HepG2 (cell line): ENCODE results near the gene ARFGEF2. TPM values are rescaled to one million over a fixed set of nuclear protein-coding genes. Genes with fewer than 3 reads are reported as not detected.

ENCODE experiments used
- ARID2 ChIP-seq: sonication (generic); formaldehyde crosslinking; IDR thresholded peaks from 2 replicates; pipeline ENCODE4 v1.8.1; 2022; ENCODE audit warnings: mild to moderate bottlenecking, missing genetic modification reagents, borderline replicate concordance
- CHCHD3 ChIP-seq: sonication (generic); formaldehyde crosslinking; IDR thresholded peaks from 2 replicates; pipeline ENCODE4 v1.8.0; 2022; ENCODE audit warnings: mild to moderate bottlenecking, missing genetic modification reagents, moderate library complexity
- FLYWCH1 ChIP-seq: sonication (generic); formaldehyde crosslinking; IDR thresholded peaks from 2 replicates; pipeline ENCODE4 v1.8.1; 2023; ENCODE audit warnings: mild to moderate bottlenecking, missing genetic modification reagents
- FOXA3 ChIP-seq: IDR thresholded peaks from 2 replicates; pipeline ENCODE4 v1.6.1; 2016; ENCODE audit warnings: missing genetic modification reagents, missing compliant biosample characterization
- FOXM1 ChIP-seq: sonication (generic); formaldehyde crosslinking; IDR thresholded peaks from 2 replicates; pipeline ENCODE4 v1.5.0; 2020; ENCODE audit warnings: missing genetic modification reagents
- KDM5A ChIP-seq: fragments of 200-600 bp; sonication (generic); IDR thresholded peaks from 2 replicates; pipeline ENCODE4 v1.7.0; 2018; ENCODE audit warnings: antibody characterized with exemption, mild to moderate bottlenecking, low read length, borderline replicate concordance
- KLF15 ChIP-seq: sonication (generic); formaldehyde crosslinking; IDR thresholded peaks from 2 replicates; pipeline ENCODE4 v1.8.1; 2023; ENCODE audit warnings: borderline replicate concordance, mild to moderate bottlenecking, inconsistent platforms, missing genetic modification reagents, mixed read lengths
- MYNN ChIP-seq: sonication (generic); formaldehyde crosslinking; IDR thresholded peaks from 2 replicates; pipeline ENCODE4 v1.4.0; 2020; ENCODE audit warnings: mild to moderate bottlenecking, low read depth, missing genetic modification reagents
- NFATC3 ChIP-seq: sonication (generic); formaldehyde crosslinking; IDR thresholded peaks from 2 replicates; pipeline ENCODE4 v1.5.1; 2020; ENCODE audit warnings: mild to moderate bottlenecking, missing genetic modification reagents
- NFKB2 ChIP-seq: sonication (generic); formaldehyde crosslinking; IDR thresholded peaks from 2 replicates; pipeline ENCODE4 v1.4.0; 2020; ENCODE audit warnings: missing genetic modification reagents, borderline replicate concordance
- SATB2 ChIP-seq: sonication (generic); formaldehyde crosslinking; IDR thresholded peaks from 2 replicates; pipeline ENCODE4 v1.5.0; 2020; ENCODE audit warnings: missing genetic modification reagents
- SNRNP70 ChIP-seq: fragments of 200-400 bp; formaldehyde crosslinking; IDR thresholded peaks from 2 replicates; pipeline ENCODE4 v1.6.1; 2017; ENCODE audit warnings: mild to moderate bottlenecking, low read depth, low read length, moderate library complexity
- ZBTB20 ChIP-seq: sonication (generic); formaldehyde crosslinking; IDR thresholded peaks from 2 replicates; pipeline ENCODE4 v1.8.1; 2023; ENCODE audit warnings: missing genetic modification reagents, low read depth, mild to moderate bottlenecking, borderline replicate concordance
- ZNF282 ChIP-seq: fragments of 450-650 bp; IDR thresholded peaks from 2 replicates; pipeline ENCODE4 v1.6.1; 2018; ENCODE audit not compliant: partially characterized antibody
- ZNF556 ChIP-seq: sonication (generic); formaldehyde crosslinking; IDR thresholded peaks from 2 replicates; pipeline ENCODE4 v1.4.0; 2020; ENCODE audit warnings: mild to moderate bottlenecking, missing genetic modification reagents, borderline replicate concordance
- ZNF800 ChIP-seq: sonication (generic); formaldehyde crosslinking; IDR thresholded peaks from 2 replicates; pipeline ENCODE4 v1.4.0; 2020; ENCODE audit warnings: missing genetic modification reagents
- polyA plus RNA-seq, 8 experiments: library from polyadenylated mRNA; depleted of rRNA in 3 of 8; stranded (reverse) in 7 of 8; unstranded in 1 of 8; fragments of >200 nt; fragmentation: Illumina TruSeq in 4 of 8; extraction: Trizol in 4 of 8; gene quantifications; 2 replicates each; pipeline versions ENCODE4 v1.2.1 to v1.2.3, GENCODE V29; 2011 to 2016; ENCODE audit warnings: low read depth in 4 of 8, missing spikeins in 1 of 8, mixed read lengths in 1 of 8; ENCODE audit not compliant: insufficient read depth in 1 of 8
- total RNA-seq, 5 experiments: library from RNA; depleted of rRNA; stranded (reverse); fragments of >200 nt; fragmentation: Illumina TruSeq; extraction: Trizol; gene quantifications; 2 replicates each; pipeline ENCODE4 v1.2.3, GENCODE V29; 2016; ENCODE audit warnings: low read depth in 1 of 5
- TF ChIP-seq, protein P1 (sequence below): sonication (generic); formaldehyde crosslinking; IDR thresholded peaks from 2 replicates; pipeline ENCODE4; 2020; ENCODE audit warnings: missing genetic modification reagents, mild to moderate bottlenecking, borderline replicate concordance
- TF ChIP-seq, protein P2 (sequence below): sonication (generic); formaldehyde crosslinking; IDR thresholded peaks from 2 replicates; pipeline ENCODE4 v1.8.1; 2022; ENCODE audit warnings: low read depth, mild to moderate bottlenecking, missing genetic modification reagents
- TF ChIP-seq, protein P3 (sequence below): sonication (generic); formaldehyde crosslinking; IDR thresholded peaks from 2 replicates; pipeline ENCODE4 v1.5.0; 2020; ENCODE audit warnings: mild to moderate bottlenecking, low read depth, missing genetic modification reagents, borderline replicate concordance
- TF ChIP-seq, protein P4 (sequence below): sonication (generic); formaldehyde crosslinking; IDR thresholded peaks from 2 replicates; pipeline ENCODE4 v1.4.0; 2020; ENCODE audit warnings: missing genetic modification reagents

Gene ARFGEF2
- total and polyA plus RNA-seq, 2 of the 13 experiments (the other 11 are each of a cell fraction or from before 2014, with no cell fraction given): 44.0 to 60.8 TPM

DNA sequence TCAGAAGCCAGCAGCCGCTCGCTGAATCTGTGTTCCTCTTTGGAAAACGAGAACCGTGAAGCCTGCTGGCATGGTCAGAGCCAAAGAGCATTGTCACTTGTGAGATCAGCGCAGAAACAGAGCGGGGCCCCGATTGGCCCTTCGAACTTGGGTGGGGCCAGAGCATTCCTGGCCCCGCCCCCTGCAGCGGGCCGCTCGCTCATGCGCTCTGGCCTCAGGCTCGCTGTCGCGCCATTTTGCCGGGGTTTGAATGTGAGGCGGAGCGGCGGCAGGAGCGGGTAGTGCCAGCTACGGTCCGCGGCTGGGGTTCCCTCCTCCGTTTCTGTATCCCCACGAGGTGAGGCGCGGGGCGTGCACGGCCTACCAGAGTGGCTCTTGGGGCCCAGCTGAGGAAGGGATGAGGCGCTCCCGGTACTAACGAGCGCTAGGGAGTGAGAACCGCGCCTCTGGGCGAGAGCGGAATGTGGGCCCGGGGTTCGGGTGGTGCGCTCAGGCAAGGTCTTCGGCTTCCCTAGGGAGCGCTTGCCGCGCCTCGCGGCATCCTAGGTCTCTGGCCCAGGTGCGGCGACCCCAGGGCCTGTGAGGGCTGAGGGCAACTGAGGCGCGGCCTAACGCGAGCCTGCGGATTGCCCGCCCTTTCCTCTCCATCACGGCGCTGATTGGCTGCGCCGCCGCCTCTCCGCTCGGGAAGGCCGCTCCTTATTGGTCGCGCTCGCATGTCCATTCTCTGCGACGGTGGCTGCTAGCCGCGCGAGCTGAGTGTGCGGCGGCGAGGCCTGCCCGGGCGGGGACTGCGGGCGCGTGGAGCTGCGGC is 124.8 kb downstream of the ARFGEF2 start, which contains the start of gene CSE1L (continued):
- TF ChIP-seq, protein P1, sequence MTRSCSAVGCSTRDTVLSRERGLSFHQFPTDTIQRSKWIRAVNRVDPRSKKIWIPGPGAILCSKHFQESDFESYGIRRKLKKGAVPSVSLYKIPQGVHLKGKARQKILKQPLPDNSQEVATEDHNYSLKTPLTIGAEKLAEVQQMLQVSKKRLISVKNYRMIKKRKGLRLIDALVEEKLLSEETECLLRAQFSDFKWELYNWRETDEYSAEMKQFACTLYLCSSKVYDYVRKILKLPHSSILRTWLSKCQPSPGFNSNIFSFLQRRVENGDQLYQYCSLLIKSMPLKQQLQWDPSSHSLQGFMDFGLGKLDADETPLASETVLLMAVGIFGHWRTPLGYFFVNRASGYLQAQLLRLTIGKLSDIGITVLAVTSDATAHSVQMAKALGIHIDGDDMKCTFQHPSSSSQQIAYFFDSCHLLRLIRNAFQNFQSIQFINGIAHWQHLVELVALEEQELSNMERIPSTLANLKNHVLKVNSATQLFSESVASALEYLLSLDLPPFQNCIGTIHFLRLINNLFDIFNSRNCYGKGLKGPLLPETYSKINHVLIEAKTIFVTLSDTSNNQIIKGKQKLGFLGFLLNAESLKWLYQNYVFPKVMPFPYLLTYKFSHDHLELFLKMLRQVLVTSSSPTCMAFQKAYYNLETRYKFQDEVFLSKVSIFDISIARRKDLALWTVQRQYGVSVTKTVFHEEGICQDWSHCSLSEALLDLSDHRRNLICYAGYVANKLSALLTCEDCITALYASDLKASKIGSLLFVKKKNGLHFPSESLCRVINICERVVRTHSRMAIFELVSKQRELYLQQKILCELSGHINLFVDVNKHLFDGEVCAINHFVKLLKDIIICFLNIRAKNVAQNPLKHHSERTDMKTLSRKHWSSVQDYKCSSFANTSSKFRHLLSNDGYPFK (CRISPR knock-in tag): peak; percentile 90; the same call in 1 of the 2 replicates
- TF ChIP-seq NFKB2 (CRISPR knock-in tag) (peak; percentile 99), ZNF800 (CRISPR knock-in tag) (peak; percentile 62; the same call in 1 of the 2 replicates), ZNF282 (no peak), KLF15 (CRISPR knock-in tag) (peak; percentile 77; the same call in 1 of the 2 replicates), KDM5A (peak; percentile 95), FOXA3 (CRISPR knock-in tag) (peak; percentile 38), SNRNP70 (no peak), ARID2 (CRISPR knock-in tag) (no peak; the same call in none of the 2 replicates), NFATC3 (CRISPR knock-in tag) (peak; percentile 74), FLYWCH1 (CRISPR knock-in tag) (no peak; the same call in none of the 2 replicates), FOXM1 (CRISPR knock-in tag) (peak; percentile 91), ZNF556 (CRISPR knock-in tag) (no peak; the same call in none of the 2 replicates), CHCHD3 (CRISPR knock-in tag) (peak; percentile 87), ZBTB20 (peak; percentile 53; the same call in 1 of the 2 replicates), SATB2 (CRISPR knock-in tag) (peak; percentile 89; the same call in 1 of the 2 replicates), MYNN (CRISPR knock-in tag) (peak; percentile 38; the same call in 1 of the 2 replicates)
- TF ChIP-seq, protein P2, sequence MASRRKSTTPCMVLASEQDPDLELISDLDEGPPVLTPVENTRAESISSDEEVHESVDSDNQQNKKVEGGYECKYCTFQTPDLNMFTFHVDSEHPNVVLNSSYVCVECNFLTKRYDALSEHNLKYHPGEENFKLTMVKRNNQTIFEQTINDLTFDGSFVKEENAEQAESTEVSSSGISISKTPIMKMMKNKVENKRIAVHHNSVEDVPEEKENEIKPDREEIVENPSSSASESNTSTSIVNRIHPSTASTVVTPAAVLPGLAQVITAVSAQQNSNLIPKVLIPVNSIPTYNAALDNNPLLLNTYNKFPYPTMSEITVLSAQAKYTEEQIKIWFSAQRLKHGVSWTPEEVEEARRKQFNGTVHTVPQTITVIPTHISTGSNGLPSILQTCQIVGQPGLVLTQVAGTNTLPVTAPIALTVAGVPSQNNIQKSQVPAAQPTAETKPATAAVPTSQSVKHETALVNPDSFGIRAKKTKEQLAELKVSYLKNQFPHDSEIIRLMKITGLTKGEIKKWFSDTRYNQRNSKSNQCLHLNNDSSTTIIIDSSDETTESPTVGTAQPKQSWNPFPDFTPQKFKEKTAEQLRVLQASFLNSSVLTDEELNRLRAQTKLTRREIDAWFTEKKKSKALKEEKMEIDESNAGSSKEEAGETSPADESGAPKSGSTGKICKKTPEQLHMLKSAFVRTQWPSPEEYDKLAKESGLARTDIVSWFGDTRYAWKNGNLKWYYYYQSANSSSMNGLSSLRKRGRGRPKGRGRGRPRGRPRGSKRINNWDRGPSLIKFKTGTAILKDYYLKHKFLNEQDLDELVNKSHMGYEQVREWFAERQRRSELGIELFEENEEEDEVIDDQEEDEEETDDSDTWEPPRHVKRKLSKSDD (CRISPR knock-in tag): peak; percentile 91
- TF ChIP-seq, protein P3, sequence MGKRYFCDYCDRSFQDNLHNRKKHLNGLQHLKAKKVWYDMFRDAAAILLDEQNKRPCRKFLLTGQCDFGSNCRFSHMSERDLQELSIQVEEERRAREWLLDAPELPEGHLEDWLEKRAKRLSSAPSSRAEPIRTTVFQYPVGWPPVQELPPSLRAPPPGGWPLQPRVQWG (CRISPR knock-in tag): no peak; the same call in 1 of the 2 replicates
- TF ChIP-seq, protein P4, sequence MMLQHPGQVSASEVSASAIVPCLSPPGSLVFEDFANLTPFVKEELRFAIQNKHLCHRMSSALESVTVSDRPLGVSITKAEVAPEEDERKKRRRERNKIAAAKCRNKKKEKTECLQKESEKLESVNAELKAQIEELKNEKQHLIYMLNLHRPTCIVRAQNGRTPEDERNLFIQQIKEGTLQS: 0 out of 2 replicates have a peak, but pooled peaks have one; percentile 6
